ENCODE data around the gene LETM1.

Gene LETM1

DNA sequence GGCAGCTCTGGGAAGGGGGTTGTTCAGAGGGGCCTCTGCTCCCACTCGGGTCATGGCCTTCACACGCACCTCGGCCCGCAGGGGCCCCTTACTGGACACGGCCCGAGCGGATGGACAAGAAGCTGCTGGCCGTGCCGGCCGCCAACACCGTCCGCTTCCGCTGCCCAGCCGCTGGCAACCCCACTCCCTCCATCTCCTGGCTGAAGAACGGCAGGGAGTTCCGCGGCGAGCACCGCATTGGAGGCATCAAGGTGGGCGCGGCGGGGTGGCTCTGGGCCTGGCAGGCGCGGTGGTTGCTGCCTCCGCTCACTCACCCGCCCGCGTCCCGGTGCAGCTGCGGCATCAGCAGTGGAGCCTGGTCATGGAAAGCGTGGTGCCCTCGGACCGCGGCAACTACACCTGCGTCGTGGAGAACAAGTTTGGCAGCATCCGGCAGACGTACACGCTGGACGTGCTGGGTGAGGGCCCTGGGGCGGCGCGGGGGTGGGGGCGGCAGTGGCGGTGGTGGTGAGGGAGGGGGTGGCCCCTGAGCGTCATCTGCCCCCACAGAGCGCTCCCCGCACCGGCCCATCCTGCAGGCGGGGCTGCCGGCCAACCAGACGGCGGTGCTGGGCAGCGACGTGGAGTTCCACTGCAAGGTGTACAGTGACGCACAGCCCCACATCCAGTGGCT, 54.5 kb downstream of the LETM1 start:
- no peaks in the 10 kb centered on the region for H3K36me3 ChIP-seq (ENCODE audit: control insufficient read depth, insufficient read depth, low read length)
- no peak overlapping the region for H3K27ac ChIP-seq (ENCODE audit: insufficient read depth, low read length, poor library complexity, severe bottlenecking)
- no peaks in the 10 kb centered on the region for H3K4me1 ChIP-seq (ENCODE audit: control insufficient read depth, insufficient read depth, low read length, poor library complexity, severe bottlenecking)
- no peak overlapping the region for H3K4me3 ChIP-seq (ENCODE audit: insufficient read depth, low read depth, low read length, poor library complexity, severe bottlenecking)
- no peaks in the 10 kb centered on the region for H3K9me3 ChIP-seq (ENCODE audit: control insufficient read depth, low read length)
- DNase-seq = no peak
- H3K27me3 ChIP-seq (replicated peaks; ENCODE audit: control insufficient read depth, insufficient read depth, low read length, poor library complexity, severe bottlenecking) = peaks cover 10% of the 10 kb centered on the region

DNA sequence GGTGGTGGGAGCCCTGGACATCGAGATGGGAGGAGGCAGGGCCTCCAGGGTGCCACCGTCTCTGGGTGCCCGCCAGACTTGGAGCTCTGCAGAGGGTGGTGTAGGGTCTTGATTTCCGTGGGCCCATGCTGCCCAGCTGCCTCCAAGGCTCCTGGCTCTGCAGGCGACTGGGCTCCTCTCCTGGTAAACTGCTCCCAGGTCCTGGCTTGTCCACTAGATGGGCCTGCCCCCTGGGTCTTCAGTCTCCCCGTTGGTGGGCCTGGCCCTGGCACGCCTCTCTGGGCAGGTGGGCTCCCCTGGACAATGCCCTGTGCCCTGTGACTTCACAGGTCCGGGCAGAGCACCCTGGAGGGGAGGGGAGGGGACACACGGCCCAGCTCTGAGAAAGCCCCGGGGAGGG, 55.2 kb downstream of the LETM1 start:
- Histone ChIP-seq H3K4me1 (ENCODE audit: control insufficient read depth, insufficient read depth, low read length, poor library complexity, severe bottlenecking) (peaks cover under 1% of the 10 kb centered on the region), H3K27ac (ENCODE audit: insufficient read depth, low read length, poor library complexity, severe bottlenecking) (no peak overlapping the region), H3K27me3 (replicated peaks; ENCODE audit: control insufficient read depth, insufficient read depth, low read length, poor library complexity, severe bottlenecking) (peaks cover 16% of the 10 kb centered on the region), H3K9me3 (ENCODE audit: control insufficient read depth, low read length) (no peaks in the 10 kb centered on the region), H3K4me3 (ENCODE audit: insufficient read depth, low read depth, low read length, poor library complexity, severe bottlenecking) (no peak overlapping the region), H3K36me3 (ENCODE audit: control insufficient read depth, insufficient read depth, low read length) (no peaks in the 10 kb centered on the region)
- DNase-seq = no peak

DNA sequence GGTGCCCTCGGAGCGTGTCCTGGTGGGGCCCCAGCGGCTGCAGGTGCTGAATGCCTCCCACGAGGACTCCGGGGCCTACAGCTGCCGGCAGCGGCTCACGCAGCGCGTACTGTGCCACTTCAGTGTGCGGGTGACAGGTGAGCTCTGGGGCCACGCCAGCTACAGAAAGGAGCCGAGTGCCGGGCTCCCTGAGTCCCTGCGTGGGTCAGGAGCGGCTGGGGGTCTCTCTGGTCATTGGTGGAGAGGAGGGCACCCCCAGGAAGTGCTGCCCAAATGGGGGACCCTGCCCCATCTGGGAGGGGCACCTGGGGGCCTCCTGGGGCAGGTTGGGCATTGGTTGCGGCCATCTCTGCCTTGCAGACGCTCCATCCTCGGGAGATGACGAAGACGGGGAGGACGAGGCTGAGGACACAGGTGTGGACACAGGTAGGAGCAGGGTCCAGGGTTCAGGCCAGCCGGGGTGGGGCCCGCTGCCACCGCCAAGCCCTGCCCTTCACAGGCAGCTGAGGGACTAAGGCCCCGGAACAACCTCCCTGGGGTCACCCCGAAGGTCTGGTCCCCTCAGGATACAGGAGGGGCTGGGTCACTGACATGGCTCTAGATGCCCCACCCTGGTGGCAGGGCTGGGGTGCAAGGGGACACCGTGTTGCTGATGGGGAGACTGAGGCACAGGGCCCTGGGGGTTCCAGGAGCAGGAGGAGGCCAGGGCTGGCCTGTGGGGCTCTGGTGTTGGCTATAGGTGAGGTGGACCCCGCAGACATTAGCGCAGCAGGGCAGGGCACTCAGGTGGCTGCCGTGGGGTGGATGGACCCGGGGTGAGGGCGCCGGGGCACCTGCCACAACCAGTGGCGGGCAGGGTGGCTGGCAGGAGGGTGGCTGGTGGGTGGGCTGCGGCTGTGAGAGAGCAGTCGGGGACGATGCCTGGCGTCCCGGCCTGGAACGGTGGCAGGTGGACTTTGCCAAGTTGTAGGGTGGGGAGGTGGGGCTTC, 56.3 kb downstream of the LETM1 start:
- Histone ChIP-seq H3K4me1 (ENCODE audit: control insufficient read depth, insufficient read depth, low read length, poor library complexity, severe bottlenecking) (peaks cover 8% of the 10 kb centered on the region), H3K4me3 (ENCODE audit: insufficient read depth, low read depth, low read length, poor library complexity, severe bottlenecking) (no peak overlapping the region), H3K9me3 (ENCODE audit: control insufficient read depth, low read length) (no peaks in the 10 kb centered on the region), H3K27ac (ENCODE audit: insufficient read depth, low read length, poor library complexity, severe bottlenecking) (no peak overlapping the region), H3K27me3 (replicated peaks; ENCODE audit: control insufficient read depth, insufficient read depth, low read length, poor library complexity, severe bottlenecking) (peaks cover 22% of the 10 kb centered on the region), H3K36me3 (ENCODE audit: control insufficient read depth, insufficient read depth, low read length) (no peaks in the 10 kb centered on the region)
- DNase-seq = no peak

DNA sequence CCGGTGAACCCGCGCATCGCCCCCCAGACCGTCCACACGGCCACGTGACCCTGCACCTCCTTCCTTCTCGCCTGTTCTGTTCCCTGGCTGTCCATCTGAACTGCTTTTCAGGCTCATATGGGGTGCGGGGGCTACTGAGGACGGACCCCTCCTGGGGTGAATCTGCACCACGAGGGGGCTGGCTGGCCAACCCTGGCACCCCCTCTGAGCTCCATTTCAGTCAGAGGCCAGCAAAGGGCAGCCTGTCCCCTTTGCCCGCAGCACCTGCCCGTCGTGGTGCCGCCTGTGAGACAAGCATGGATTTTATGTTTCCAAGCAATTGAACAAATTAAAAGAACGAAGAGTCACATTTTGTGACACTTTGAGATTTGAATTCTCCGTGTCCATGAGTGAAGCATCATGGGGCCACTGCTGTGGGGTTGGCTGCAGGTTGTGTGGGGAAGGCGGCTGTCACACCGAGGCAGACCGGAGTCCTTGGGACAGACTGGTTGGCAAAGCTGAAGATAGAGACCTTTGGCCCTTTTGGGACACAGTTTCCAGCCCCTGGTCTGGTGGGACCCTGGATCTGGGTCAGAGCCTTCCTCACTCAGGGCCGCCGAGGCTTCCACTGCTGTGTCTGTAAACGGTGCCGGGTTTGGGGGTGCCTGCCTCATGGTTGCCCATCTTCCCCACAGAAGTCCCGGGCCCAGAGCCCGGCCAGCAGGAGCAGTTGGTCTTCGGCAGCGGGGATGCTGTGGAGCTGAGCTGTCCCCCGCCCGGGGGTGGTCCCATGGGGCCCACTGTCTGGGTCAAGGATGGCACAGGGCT, 57.2 kb downstream of the LETM1 start:
- H3K4me1 ChIP-seq (ENCODE audit: control insufficient read depth, insufficient read depth, low read length, poor library complexity, severe bottlenecking) = peaks cover 16% of the 10 kb centered on the region
- peaks cover 30% of the 10 kb centered on the region for H3K27me3 ChIP-seq (replicated peaks; ENCODE audit: control insufficient read depth, insufficient read depth, low read length, poor library complexity, severe bottlenecking)
- no peak for DNase-seq
- H3K36me3 ChIP-seq (ENCODE audit: control insufficient read depth, insufficient read depth, low read length) = no peaks in the 10 kb centered on the region
- no peaks in the 10 kb centered on the region for H3K9me3 ChIP-seq (ENCODE audit: control insufficient read depth, low read length)
- H3K4me3 ChIP-seq (ENCODE audit: insufficient read depth, low read depth, low read length, poor library complexity, severe bottlenecking) = no peak overlapping the region
- no peak overlapping the region for H3K27ac ChIP-seq (ENCODE audit: insufficient read depth, low read length, poor library complexity, severe bottlenecking)

DNA sequence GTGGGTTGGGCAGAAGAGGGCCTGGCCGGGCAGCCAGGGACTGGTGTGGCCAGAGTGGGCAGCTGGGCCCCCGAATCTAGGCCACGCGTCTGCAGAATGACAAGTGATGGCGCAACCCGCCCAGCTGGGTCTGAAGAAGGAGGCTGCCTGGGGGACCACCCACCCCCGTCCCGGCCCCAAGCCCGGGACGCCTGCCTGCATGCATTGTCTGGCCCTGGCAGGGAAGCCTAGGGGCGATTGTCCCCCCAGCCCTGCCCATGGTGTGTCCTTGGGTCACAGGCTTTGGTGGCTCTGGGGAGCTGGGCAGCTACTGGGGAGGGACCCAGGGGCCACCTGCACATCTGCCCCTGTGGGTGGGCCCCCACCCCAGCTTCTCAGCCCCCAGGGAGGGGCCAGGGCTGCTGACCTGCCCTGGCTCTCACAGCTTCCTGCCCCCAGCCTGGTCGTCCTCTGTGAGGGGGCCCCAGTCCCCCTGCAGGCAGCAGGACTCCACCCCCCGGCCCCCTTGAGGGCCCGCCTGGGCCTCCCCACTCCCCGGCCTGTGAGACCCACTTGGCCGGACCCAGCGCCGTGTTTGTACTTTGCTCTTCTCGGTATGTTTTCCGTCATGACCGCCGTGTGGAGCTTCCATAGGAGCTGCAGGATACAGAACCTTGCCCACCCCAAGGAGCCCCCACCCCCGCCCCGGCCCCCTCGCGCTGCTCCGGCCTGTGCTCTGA, 57.9 kb downstream of the LETM1 start:
- Histone ChIP-seq H3K4me1 (ENCODE audit: control insufficient read depth, insufficient read depth, low read length, poor library complexity, severe bottlenecking) (peaks cover 16% of the 10 kb centered on the region), H3K36me3 (ENCODE audit: control insufficient read depth, insufficient read depth, low read length) (no peaks in the 10 kb centered on the region), H3K4me3 (ENCODE audit: insufficient read depth, low read depth, low read length, poor library complexity, severe bottlenecking) (no peak overlapping the region), H3K27ac (ENCODE audit: insufficient read depth, low read length, poor library complexity, severe bottlenecking) (no peak overlapping the region), H3K9me3 (ENCODE audit: control insufficient read depth, low read length) (no peaks in the 10 kb centered on the region), H3K27me3 (replicated peaks; ENCODE audit: control insufficient read depth, insufficient read depth, low read length, poor library complexity, severe bottlenecking) (peaks cover 30% of the 10 kb centered on the region)
- DNase-seq = no peak

DNA sequence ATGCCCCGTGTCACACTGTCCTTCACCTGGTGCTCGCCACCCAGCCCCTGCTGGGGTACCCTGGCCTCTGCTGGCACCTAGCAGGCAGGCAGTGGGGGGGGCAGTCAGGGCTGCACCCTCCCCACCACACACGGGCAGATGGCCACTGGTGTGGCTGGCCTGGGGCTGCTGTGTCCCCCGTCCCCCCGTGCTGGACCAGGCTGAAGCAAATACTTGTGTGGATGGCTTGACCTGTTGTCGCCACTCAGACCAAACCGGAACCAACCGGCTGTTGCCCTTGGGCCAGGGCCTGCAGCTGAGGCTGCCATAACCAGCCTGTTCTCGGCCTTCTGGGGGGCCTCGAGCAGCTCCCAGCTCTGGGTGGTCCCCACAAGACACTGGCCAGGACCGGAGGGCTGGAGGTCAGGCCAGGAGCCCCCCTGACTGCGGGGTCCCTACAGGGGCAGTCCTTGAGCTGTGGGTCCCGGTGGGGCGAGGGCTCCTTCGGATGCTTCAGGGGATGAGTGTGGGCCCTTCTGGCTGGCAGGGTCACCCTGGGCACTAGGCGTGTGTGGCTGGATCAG, 58.6 kb downstream of the LETM1 start:
- no peaks in the 10 kb centered on the region for H3K36me3 ChIP-seq (ENCODE audit: control insufficient read depth, insufficient read depth, low read length)
- no peaks in the 10 kb centered on the region for H3K9me3 ChIP-seq (ENCODE audit: control insufficient read depth, low read length)
- H3K27ac ChIP-seq (ENCODE audit: insufficient read depth, low read length, poor library complexity, severe bottlenecking) = no peak overlapping the region
- peaks cover 30% of the 10 kb centered on the region for H3K27me3 ChIP-seq (replicated peaks; ENCODE audit: control insufficient read depth, insufficient read depth, low read length, poor library complexity, severe bottlenecking)
- H3K4me1 ChIP-seq (ENCODE audit: control insufficient read depth, insufficient read depth, low read length, poor library complexity, severe bottlenecking) = peaks cover 16% of the 10 kb centered on the region
- DNase-seq = no peak
- H3K4me3 ChIP-seq (ENCODE audit: insufficient read depth, low read depth, low read length, poor library complexity, severe bottlenecking) = no peak overlapping the region

DNA sequence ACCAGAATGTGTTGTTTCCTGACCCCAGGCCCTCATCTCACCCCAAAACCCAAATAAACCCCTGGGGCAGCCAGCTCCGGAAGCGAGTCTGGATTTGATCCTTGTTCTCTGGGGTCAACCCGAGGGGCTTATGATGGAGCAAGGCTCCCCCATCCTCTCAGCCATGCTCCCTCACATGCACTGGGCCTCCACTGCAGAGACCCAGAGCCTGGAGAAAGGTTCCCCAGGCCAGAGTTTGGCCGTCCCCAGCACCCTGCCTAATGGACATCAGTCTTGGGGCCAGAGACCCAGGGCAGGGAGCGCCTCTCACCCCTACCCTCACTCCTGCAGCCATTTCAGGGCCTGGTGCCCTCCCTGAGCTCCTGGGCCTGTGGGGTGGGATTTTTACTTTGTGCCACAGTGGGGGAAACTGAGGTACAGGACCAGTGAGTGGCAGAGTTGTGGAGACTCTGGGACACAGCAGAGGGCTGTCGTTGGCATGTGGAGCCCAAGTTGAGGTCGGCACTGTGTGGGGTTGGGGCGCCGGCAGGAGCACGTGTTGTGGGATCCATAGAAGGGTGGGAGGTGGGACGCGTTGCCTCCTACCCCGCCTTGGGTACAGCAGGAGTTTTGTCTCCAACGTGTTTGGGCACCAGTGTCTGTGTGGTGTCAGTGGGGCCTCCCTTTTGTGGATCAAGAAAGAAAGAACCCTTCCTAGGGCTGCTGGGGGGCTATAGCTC, 59.3 kb downstream of the LETM1 start:
- no peak for DNase-seq
- Histone ChIP-seq H3K36me3 (ENCODE audit: control insufficient read depth, insufficient read depth, low read length) (no peaks in the 10 kb centered on the region), H3K9me3 (ENCODE audit: control insufficient read depth, low read length) (no peaks in the 10 kb centered on the region), H3K4me1 (ENCODE audit: control insufficient read depth, insufficient read depth, low read length, poor library complexity, severe bottlenecking) (peaks cover 16% of the 10 kb centered on the region), H3K27ac (ENCODE audit: insufficient read depth, low read length, poor library complexity, severe bottlenecking) (no peak overlapping the region), H3K4me3 (ENCODE audit: insufficient read depth, low read depth, low read length, poor library complexity, severe bottlenecking) (no peak overlapping the region), H3K27me3 (replicated peaks; ENCODE audit: control insufficient read depth, insufficient read depth, low read length, poor library complexity, severe bottlenecking) (peaks cover 30% of the 10 kb centered on the region)

DNA sequence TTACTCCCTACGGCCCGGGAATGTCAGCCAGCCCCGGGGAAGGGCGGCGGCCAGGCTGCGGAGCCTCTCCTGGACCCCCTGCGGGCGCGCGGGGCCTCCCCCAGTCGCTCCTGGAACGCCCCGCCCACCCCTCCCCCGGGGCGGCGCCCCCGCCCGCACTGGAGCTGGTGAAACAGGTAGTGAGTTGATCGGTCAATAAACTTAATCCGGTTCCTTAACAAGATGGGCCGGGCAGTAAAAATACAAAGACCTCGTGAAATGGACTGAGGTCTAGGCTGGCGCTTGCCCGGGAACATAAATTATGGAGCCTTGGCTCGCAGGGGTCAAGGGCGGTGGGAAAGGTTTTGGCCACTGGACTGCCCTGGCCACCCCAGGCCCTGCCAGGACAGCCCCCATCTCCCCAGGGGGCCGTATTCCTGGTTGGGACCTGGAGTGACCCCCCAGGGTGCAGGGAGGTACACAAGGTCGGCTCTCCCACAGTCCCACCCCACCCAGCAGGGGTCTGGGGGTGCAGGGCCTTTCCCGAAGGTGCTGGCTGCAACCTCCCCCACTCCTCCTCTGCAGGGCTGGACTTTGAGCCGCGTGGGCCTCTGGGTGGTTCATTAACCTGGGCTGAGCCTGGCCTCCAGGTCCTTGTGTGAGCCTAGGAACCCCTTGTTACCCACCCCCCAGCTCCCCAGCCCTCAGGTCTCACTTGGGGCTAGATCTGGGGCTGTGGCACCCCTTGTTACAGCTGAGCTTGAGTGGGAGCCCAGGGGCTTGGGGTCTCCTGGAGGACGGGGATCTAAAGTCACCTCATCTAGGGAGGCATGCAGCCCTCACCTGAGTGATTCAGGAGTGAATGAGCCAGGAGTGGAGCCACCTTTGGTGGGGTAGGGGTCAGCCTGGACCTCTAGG, 60.4 kb downstream of the LETM1 start:
- no peaks in the 10 kb centered on the region for H3K9me3 ChIP-seq (ENCODE audit: control insufficient read depth, low read length)
- peaks cover 30% of the 10 kb centered on the region for H3K27me3 ChIP-seq (replicated peaks; ENCODE audit: control insufficient read depth, insufficient read depth, low read length, poor library complexity, severe bottlenecking)
- H3K4me3 ChIP-seq (ENCODE audit: insufficient read depth, low read depth, low read length, poor library complexity, severe bottlenecking) = no peak overlapping the region
- peaks cover 16% of the 10 kb centered on the region for H3K4me1 ChIP-seq (ENCODE audit: control insufficient read depth, insufficient read depth, low read length, poor library complexity, severe bottlenecking)
- no peak for DNase-seq
- H3K27ac ChIP-seq (ENCODE audit: insufficient read depth, low read length, poor library complexity, severe bottlenecking) = no peak overlapping the region
- H3K36me3 ChIP-seq (ENCODE audit: control insufficient read depth, insufficient read depth, low read length) = no peaks in the 10 kb centered on the region

All from effector memory CD4-positive, alpha-beta T cell (primary cell).